Effector memory CD4-positive, alpha-beta T cell (primary cell): ENCODE data around the gene PIK3IP1.

ENCODE experiments used
- DNase-seq, 3 donors: peaks; one replicate each; pipeline ENCODE4 v3.0.0-alpha.2; 2020
- H3K27ac ChIP-seq: 2 replicates; pipeline ENCODE4 v1.7.0; 2013; ENCODE audit warnings: mild to moderate bottlenecking, low read length, moderate library complexity; ENCODE audit not compliant: insufficient read depth, poor library complexity, severe bottlenecking
- H3K27me3 ChIP-seq: replicated peaks from 2 replicates; pipeline ENCODE4 v1.7.0; 2013; ENCODE audit warnings: mild to moderate bottlenecking, low read length; ENCODE audit not compliant: insufficient read depth, control insufficient read depth, poor library complexity, severe bottlenecking
- H3K36me3 ChIP-seq: 2 replicates; pipeline ENCODE4 v1.7.0; 2013; ENCODE audit warnings: mild to moderate bottlenecking, low read length, moderate library complexity; ENCODE audit not compliant: control insufficient read depth, insufficient read depth
- H3K4me1 ChIP-seq: 2 replicates; pipeline ENCODE4 v1.7.0; 2013; ENCODE audit warnings: low read length, mild to moderate bottlenecking; ENCODE audit not compliant: control insufficient read depth, insufficient read depth, poor library complexity, severe bottlenecking
- H3K4me3 ChIP-seq: 2 replicates; pipeline ENCODE4 v1.7.0; 2013; ENCODE audit warnings: low read length, low read depth, mild to moderate bottlenecking; ENCODE audit not compliant: insufficient read depth, poor library complexity, severe bottlenecking
- H3K9me3 ChIP-seq: 2 replicates; pipeline ENCODE4 v1.7.0; 2013; ENCODE audit warnings: mild to moderate bottlenecking, low read length, moderate library complexity; ENCODE audit not compliant: control insufficient read depth

Gene PIK3IP1

GRCh38 chr22:31313366-31314147, 21.3 kb upstream of the PIK3IP1 start:
- no peak overlapping the region for H3K4me3 ChIP-seq
- no peak overlapping the region for H3K27ac ChIP-seq
- no peaks in the 10 kb centered on the region for H3K4me1 ChIP-seq

DNA sequence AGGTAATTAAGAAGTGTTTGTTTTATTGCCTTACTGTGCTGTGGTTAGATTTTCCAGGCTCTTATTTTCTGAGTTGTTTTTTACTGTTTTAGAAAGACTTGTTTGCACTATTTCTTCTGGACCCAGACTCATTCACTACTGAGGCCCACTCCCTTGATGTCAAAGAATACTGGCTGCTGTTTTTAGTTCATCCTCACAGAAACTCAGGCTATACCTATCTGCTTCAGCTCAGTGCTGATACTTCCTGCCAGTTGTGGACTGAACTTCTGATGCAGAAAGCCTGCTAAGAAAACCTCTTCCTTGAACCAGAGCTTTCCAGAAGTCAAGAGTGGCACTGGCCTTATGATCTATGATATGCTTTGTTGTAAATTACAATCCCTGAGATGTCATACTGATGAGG, 15.9 kb upstream of the PIK3IP1 start:
- Histone ChIP-seq H3K4me1 (peaks cover 13% of the 10 kb centered on the region), H3K27ac (no peak overlapping the region), H3K4me3 (no peak overlapping the region), H3K9me3 (no peaks in the 10 kb centered on the region), H3K36me3 (no peaks in the 10 kb centered on the region), H3K27me3 (no peaks in the 10 kb centered on the region)
- DNase-seq: no peak

More at GRCh38 chr22:31313366-31314147, 21.3 kb upstream of the PIK3IP1 start:
- peak; percentile 31 to 51 (median 31) for DNase-seq
- Histone ChIP-seq H3K27me3 (no peaks in the 10 kb centered on the region), H3K9me3 (peaks cover 6% of the 10 kb centered on the region), H3K36me3 (no peaks in the 10 kb centered on the region)

DNA sequence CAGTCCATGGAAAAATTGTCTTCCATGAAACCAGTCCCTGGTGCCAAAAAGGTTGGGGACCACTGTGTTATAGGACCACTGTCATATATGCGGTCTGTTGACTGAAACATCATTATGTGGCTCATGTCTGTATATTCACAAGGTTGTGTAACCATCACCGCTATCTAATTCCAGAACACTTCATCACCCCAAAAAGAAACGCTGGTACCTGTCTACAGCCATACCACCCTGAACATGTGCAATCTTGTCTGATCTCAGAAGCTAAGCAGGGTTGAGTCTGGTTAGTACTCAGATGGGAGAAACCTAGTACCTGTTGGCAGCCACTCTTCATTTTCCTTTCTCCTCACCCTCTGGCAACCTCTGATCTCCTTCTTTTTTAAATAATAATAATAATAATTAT, 12.9 kb upstream of the PIK3IP1 start:
- DNase-seq: no peak
- Histone ChIP-seq H3K27ac (no peak overlapping the region), H3K4me1 (peaks cover 13% of the 10 kb centered on the region), H3K36me3 (no peaks in the 10 kb centered on the region), H3K9me3 (no peaks in the 10 kb centered on the region), H3K4me3 (no peak overlapping the region), H3K27me3 (no peaks in the 10 kb centered on the region)

DNA sequence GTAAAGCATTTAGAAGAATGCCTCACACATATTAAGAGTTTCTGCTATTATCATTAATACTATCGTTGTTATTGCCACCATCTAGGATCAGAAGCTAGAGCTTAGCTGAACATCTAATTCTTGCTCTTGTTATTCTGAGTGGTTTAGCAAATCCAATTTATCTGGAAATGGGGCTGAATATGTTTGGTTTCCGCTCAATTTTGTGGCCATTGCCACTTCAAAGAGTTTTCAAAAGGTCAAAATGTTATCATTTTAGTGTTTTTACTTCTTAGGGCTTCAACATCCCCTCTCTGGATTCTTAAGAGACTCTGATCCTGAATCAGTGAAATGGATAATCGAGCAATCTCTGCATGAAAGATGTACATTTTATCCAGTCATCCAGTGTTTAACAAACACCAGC, 10.2 kb upstream of the PIK3IP1 start:
- no peaks in the 10 kb centered on the region for H3K27me3 ChIP-seq
- H3K4me1 ChIP-seq: peaks cover 8% of the 10 kb centered on the region
- no peak overlapping the region for H3K27ac ChIP-seq
- H3K4me3 ChIP-seq: no peak overlapping the region
- no peaks in the 10 kb centered on the region for H3K9me3 ChIP-seq
- no peaks in the 10 kb centered on the region for H3K36me3 ChIP-seq
- DNase-seq: no peak

- Histone ChIP-seq H3K4me3 (no peak overlapping the region), H3K36me3 (no peaks in the 10 kb centered on the region), H3K27ac (no peak overlapping the region), H3K27me3 (no peaks in the 10 kb centered on the region), H3K4me1 (peaks cover 10% of the 10 kb centered on the region), H3K9me3 (no peaks in the 10 kb centered on the region)
- DNase-seq: no peak
These were observed 9.7 kb upstream of the PIK3IP1 start for GRCh38 chr22:31302006-31302405.

- no peak for DNase-seq
- H3K4me3 ChIP-seq: no peak overlapping the region
- H3K9me3 ChIP-seq: no peaks in the 10 kb centered on the region
- H3K36me3 ChIP-seq: no peaks in the 10 kb centered on the region
- no peaks in the 10 kb centered on the region for H3K27me3 ChIP-seq
- H3K27ac ChIP-seq: no peak overlapping the region
- H3K4me1 ChIP-seq: peaks cover 5% of the 10 kb centered on the region
These were observed 8.6 kb upstream of the PIK3IP1 start for GRCh38 chr22:31300896-31301295.

DNA sequence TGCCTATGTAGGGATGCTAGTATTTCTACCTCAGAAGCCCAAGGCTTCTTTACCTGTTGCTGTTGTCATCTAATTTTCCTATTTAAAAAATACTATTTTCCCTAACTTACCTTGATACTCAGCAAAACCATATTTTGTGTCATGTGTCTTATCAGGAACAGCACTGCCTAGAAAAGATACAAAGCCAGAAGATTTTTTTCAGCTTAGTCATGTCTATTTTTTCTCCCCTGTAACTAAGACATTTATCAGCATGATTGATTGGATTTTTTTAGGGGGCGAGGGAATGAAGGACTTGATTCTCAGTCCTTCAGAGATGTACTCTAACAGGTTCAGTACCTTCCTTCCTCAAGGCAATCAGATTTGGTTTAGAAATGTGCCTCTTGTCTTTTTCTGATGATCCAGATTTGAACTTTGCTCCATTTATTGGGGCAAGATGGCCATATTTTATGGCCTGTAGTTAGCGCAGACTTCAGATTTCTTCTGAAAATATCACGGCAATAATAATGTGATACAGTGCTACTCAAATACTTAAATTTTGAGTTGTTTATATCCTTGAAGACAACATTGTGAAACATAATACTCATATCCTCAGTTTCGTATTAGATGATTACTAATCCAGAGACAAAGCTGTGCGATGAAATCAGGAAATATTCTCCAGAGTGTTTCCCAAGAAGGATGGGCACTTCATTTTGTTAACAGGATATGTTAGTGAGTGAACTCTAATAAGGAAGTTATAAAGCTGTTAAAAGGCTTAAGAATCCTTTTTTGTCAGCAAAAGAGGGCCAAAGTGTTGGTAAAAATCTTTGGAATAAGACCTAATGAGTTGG, 3.8 kb upstream of the PIK3IP1 start:
- no peaks in the 10 kb centered on the region for H3K9me3 ChIP-seq
- peak overlapping the region; percentile 26 for H3K27ac ChIP-seq
- no peaks in the 10 kb centered on the region for H3K27me3 ChIP-seq
- H3K4me1 ChIP-seq: peaks cover 27% of the 10 kb centered on the region
- peak overlapping the region; percentile 27 for H3K4me3 ChIP-seq
- H3K36me3 ChIP-seq: peaks cover 10% of the 10 kb centered on the region
- no peak for DNase-seq

DNA sequence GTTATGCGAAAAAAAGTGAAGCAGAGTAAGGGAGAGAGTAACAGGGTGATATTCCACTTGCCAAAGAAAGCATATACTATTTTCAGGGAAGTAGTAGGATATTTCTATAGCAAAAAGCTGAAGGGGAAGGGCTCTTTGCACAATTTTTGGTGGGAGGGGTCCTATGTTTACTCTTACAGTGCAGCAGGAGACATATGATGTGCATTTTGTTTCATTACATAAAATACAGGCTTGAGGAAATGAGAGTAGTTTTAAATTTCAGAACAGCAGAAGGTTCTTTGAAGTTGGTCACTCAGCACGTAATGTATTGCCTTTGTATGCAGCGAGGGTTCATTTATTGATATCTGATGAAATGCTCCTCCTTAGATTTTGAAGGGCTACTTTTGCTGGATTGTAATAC, 3.1 kb upstream of the PIK3IP1 start:
- H3K36me3 ChIP-seq: peaks cover 12% of the 10 kb centered on the region
- H3K4me3 ChIP-seq: peak overlapping the region; percentile 11
- no peak for DNase-seq
- no peaks in the 10 kb centered on the region for H3K27me3 ChIP-seq
- no peaks in the 10 kb centered on the region for H3K9me3 ChIP-seq
- H3K27ac ChIP-seq: peak overlapping the region; percentile 26
- peaks cover 28% of the 10 kb centered on the region for H3K4me1 ChIP-seq

DNA sequence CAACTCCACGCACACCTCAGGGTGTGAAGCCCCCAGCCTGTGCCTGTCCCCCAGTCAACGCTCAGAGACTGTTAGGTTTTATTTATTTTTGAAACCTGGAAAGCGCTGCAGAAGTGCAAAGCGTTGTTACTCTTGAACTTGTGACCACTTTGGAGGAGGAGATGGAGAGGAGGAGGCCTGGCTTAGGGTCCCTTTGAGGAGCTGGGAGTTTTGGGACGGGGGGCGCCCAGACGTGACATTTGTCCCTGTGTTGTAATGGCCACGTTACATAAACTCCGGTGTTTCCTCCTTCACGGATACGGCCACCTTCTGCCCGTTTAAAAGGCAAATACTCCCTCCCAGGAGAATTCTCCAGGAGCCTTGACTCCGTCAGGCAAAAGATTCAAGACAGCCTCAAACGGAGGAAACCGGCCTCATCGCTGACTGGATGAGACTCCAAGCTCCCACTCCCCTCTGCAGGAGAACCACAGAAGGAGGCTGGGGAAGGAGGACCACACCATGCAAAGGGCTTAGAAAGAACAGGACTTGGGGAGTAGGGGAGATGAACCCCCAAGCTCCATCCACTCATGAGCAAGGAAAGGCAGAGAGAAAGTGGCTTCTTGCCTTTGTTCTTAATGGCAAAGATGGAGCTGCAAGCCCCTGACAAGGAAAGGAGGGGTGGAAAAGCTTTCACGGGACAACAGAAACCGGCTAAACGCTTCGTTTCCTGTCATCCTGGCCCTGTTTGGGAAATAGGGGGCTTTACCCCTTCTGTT, 630 bp downstream of the PIK3IP1 start:
- H3K4me3 ChIP-seq: peak overlapping the region; percentile 93
- no peak for DNase-seq
- no peaks in the 10 kb centered on the region for H3K9me3 ChIP-seq
- H3K4me1 ChIP-seq: peaks cover 60% of the 10 kb centered on the region
- no peaks in the 10 kb centered on the region for H3K27me3 ChIP-seq
- peaks cover 36% of the 10 kb centered on the region for H3K36me3 ChIP-seq
- peak overlapping the region; percentile 100 for H3K27ac ChIP-seq
